ENCODE results near the gene PLXNA4.
"Not testable (repeated sequence)": the region's sequence is repeated elsewhere in the genome, so short reads cannot be mapped to it uniquely, and the experiment has no call there.

The PLXNA4 gene

GRCh38 chr7:132169730-132170129 lies 406.5 kb downstream of the PLXNA4 start:
- Histone ChIP-seq H3K27ac (ENCODE audit: low read depth, low read length, poor library complexity, severe bottlenecking) (no peak overlapping the region), H2AFZ (ENCODE audit: low read length) (no peak overlapping the region), H3K4me1 (ENCODE audit: insufficient read depth, low read length, severe bottlenecking) (no peaks in the 10 kb centered on the region), H3K9me3 (ENCODE audit: low read length) (no peaks in the 10 kb centered on the region), H3K4me3 (ENCODE audit: low read depth, low read length, poor library complexity, severe bottlenecking) (no peak overlapping the region), H3K9me2 (ENCODE audit: low read depth, low read length) (no peaks in the 10 kb centered on the region), H3K36me3 (ENCODE audit: insufficient read depth, low read length) (no peaks in the 10 kb centered on the region), H3K27me3 (ENCODE audit: insufficient read depth, low read length) (0 out of 2 replicates have a peak, but pooled peaks cover 18% of the 10 kb centered on the region), H3K9ac (ENCODE audit: low read length) (no peak overlapping the region), H3K79me2 (ENCODE audit: insufficient read depth, low read length) (no peaks in the 10 kb centered on the region), H4K20me1 (ENCODE audit: insufficient read depth, low read length) (no peaks in the 10 kb centered on the region), H3F3A (ENCODE audit: insufficient read depth, low read length) (no peaks in the 10 kb centered on the region), H3K4me2 (ENCODE audit: low read length) (no peak overlapping the region)
- no peak for TF ChIP-seq EZH2 (IDR thresholded peaks at IDR 0.05; ENCODE audit: borderline replicate concordance, low read length)

- H3F3A ChIP-seq (ENCODE audit: insufficient read depth, low read length): no peaks in the 10 kb centered on the region
- H3K9me3 ChIP-seq (ENCODE audit: low read length): no peaks in the 10 kb centered on the region
- no peak overlapping the region for H3K4me3 ChIP-seq (ENCODE audit: low read depth, low read length, poor library complexity, severe bottlenecking)
- no peak overlapping the region for H3K9ac ChIP-seq (ENCODE audit: low read length)
- H3K36me3 ChIP-seq (ENCODE audit: insufficient read depth, low read length): no peaks in the 10 kb centered on the region
- H4K20me1 ChIP-seq (ENCODE audit: insufficient read depth, low read length): no peaks in the 10 kb centered on the region
- no peak overlapping the region for H2AFZ ChIP-seq (ENCODE audit: low read length)
- H3K4me1 ChIP-seq (ENCODE audit: insufficient read depth, low read length, severe bottlenecking): no peaks in the 10 kb centered on the region
- no peaks in the 10 kb centered on the region for H3K9me2 ChIP-seq (ENCODE audit: low read depth, low read length)
- no peak for TF ChIP-seq EZH2 (IDR thresholded peaks at IDR 0.05; ENCODE audit: borderline replicate concordance, low read length)
- TF ChIP-seq CTCF (IDR thresholded peaks at IDR 0.05; ENCODE audit: low read length): no peak
- H3K79me2 ChIP-seq (ENCODE audit: insufficient read depth, low read length): no peaks in the 10 kb centered on the region
- H3K27ac ChIP-seq (ENCODE audit: low read depth, low read length, poor library complexity, severe bottlenecking): no peak overlapping the region
- no peak overlapping the region for H3K4me2 ChIP-seq (ENCODE audit: low read length)
- 0 out of 2 replicates have a peak, but pooled peaks cover 18% of the 10 kb centered on the region for H3K27me3 ChIP-seq (ENCODE audit: insufficient read depth, low read length)
These were observed 408.0 kb downstream of the PLXNA4 start for GRCh38 chr7:132168239-132168638.

GRCh38 chr7:132165695-132166094 lies 410.6 kb downstream of the PLXNA4 start:
- H3F3A ChIP-seq (ENCODE audit: insufficient read depth, low read length); H3K4me1 ChIP-seq (ENCODE audit: insufficient read depth, low read length, severe bottlenecking); H3K27me3 ChIP-seq (ENCODE audit: insufficient read depth, low read length); H3K36me3 ChIP-seq (ENCODE audit: insufficient read depth, low read length); H2AFZ ChIP-seq (ENCODE audit: low read length); H3K9me2 ChIP-seq (ENCODE audit: low read depth, low read length); H3K4me3 ChIP-seq (ENCODE audit: low read depth, low read length, poor library complexity, severe bottlenecking); H3K9ac ChIP-seq (ENCODE audit: low read length); H3K27ac ChIP-seq (ENCODE audit: low read depth, low read length, poor library complexity, severe bottlenecking); H4K20me1 ChIP-seq (ENCODE audit: insufficient read depth, low read length); H3K4me2 ChIP-seq (ENCODE audit: low read length); H3K9me3 ChIP-seq (ENCODE audit: low read length); H3K79me2 ChIP-seq (ENCODE audit: insufficient read depth, low read length): not testable (repeated sequence)

- H3K4me2 ChIP-seq (ENCODE audit: low read length): no peak overlapping the region
- H3K9ac ChIP-seq (ENCODE audit: low read length): no peak overlapping the region
- no peaks in the 10 kb centered on the region for H4K20me1 ChIP-seq (ENCODE audit: insufficient read depth, low read length)
- H3K4me1 ChIP-seq (ENCODE audit: insufficient read depth, low read length, severe bottlenecking): no peaks in the 10 kb centered on the region
- H3K27me3 ChIP-seq (ENCODE audit: insufficient read depth, low read length): 0 out of 2 replicates have a peak, but pooled peaks cover 4% of the 10 kb centered on the region
- no peaks in the 10 kb centered on the region for H3K79me2 ChIP-seq (ENCODE audit: insufficient read depth, low read length)
- H3K4me3 ChIP-seq (ENCODE audit: low read depth, low read length, poor library complexity, severe bottlenecking): no peak overlapping the region
- no peak for TF ChIP-seq EZH2 (IDR thresholded peaks at IDR 0.05; ENCODE audit: borderline replicate concordance, low read length)
- no peak for TF ChIP-seq CTCF (IDR thresholded peaks at IDR 0.05; ENCODE audit: low read length)
- no peaks in the 10 kb centered on the region for H3F3A ChIP-seq (ENCODE audit: insufficient read depth, low read length)
- no peaks in the 10 kb centered on the region for H3K9me3 ChIP-seq (ENCODE audit: low read length)
- no peaks in the 10 kb centered on the region for H3K36me3 ChIP-seq (ENCODE audit: insufficient read depth, low read length)
- no peak overlapping the region for H3K27ac ChIP-seq (ENCODE audit: low read depth, low read length, poor library complexity, severe bottlenecking)
- no peaks in the 10 kb centered on the region for H3K9me2 ChIP-seq (ENCODE audit: low read depth, low read length)
- no peak overlapping the region for H2AFZ ChIP-seq (ENCODE audit: low read length)
These were observed 411.6 kb downstream of the PLXNA4 start for GRCh38 chr7:132164558-132165125.
